IPS-18c (cell line): ENCODE measurements around the gene HTR1B.
A peak's percentile ranks its signal among the peaks of the same experiment; 100 is the strongest.

ENCODE experiments used
- H3K4me3 ChIP-seq: 2 replicates; pipeline ENCODE4 v1.7.0; 2013; ENCODE audit warnings: low read depth, mild to moderate bottlenecking, low read length, moderate library complexity; ENCODE audit not compliant: insufficient read depth
- H3K9me3 ChIP-seq: one replicate; pipeline ENCODE4 v1.6.1; 2013; ENCODE audit warnings: mild to moderate bottlenecking, low read length, moderate library complexity; ENCODE audit not compliant: control insufficient read depth, insufficient read depth

Gene HTR1B, protein sequence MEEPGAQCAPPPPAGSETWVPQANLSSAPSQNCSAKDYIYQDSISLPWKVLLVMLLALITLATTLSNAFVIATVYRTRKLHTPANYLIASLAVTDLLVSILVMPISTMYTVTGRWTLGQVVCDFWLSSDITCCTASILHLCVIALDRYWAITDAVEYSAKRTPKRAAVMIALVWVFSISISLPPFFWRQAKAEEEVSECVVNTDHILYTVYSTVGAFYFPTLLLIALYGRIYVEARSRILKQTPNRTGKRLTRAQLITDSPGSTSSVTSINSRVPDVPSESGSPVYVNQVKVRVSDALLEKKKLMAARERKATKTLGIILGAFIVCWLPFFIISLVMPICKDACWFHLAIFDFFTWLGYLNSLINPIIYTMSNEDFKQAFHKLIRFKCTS

DNA sequence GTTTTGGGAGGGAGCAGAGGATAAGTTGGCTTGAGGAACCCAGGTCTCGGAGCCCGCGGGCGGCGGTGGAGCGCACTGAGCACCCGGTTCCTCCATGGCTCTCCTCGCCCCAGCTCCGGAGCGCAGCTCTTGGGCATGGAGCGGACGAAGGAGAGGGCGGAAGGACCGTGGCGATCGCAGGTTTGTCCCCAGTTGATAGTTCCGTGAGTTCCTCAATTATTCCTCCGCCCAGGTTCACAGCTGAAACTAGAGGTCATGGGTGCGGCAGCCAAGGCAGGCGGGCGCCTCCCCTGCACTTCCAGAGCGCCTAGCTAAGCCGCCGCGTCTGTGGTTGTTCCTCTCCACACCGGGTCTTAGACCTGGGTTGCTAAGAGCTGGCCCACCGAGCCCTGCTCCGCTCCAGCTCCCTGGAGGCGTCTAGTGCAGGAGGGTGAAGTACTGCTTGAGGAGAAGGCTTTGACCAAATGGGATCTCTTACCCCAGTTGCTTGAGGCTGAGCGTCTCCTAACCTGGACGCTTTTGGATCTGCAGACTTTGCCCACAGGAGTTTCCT, at the start of gene HTR1B:
Gene HTR1B, minus strand, starts transcription at position 184 of the 553 bp plus-strand sequence. Its CDS starts 88 bp downstream, at position 96.
- no peaks in the 10 kb centered on the region for H3K9me3 ChIP-seq
- H3K4me3 ChIP-seq, result peak within 1 kb of the TSS; percentile 74

DNA sequence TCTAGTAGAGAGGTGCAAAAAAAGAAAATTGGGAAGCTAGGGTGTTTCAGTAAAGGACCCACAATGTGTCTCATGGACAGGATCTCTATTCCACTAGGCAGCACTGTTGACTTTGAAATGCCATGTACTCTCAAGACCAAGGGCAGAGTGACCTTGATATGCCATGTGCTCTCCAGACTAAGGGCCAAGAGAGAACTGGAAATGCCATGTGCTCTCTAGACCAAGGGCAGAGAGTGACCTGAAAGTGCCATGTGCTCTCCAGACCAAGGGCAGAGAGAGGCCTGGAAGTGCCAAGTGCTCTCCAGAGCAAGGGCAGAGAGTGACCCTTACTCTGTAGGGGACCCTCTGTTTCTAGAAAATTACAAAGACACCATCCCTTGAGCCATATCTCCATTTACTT, 49.3 kb upstream of the HTR1B start:
- Histone ChIP-seq H3K4me3 (no peak overlapping the region), H3K9me3 (peaks cover 4% of the 10 kb centered on the region)

DNA sequence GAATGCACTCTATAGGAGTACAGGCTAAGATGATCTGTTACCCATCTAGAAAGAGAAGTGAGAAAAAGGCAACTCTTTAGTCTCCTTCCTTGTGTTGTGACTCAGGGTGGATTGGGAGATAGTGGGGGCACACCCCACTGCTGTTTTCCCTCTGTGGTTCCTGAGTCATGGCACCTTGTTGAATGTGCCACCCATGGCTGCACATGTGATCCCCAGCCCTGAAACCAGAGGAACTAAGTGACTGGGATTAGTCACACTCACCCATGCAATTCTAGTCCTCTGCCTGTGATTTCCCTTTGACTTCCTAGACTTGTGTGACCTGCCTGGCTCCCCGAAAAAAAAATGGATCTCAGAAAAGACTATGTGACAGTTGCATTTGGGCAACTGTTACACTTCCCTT, 48.6 kb upstream of the HTR1B start:
- Histone ChIP-seq H3K9me3 (peaks cover 4% of the 10 kb centered on the region), H3K4me3 (no peak overlapping the region)

DNA sequence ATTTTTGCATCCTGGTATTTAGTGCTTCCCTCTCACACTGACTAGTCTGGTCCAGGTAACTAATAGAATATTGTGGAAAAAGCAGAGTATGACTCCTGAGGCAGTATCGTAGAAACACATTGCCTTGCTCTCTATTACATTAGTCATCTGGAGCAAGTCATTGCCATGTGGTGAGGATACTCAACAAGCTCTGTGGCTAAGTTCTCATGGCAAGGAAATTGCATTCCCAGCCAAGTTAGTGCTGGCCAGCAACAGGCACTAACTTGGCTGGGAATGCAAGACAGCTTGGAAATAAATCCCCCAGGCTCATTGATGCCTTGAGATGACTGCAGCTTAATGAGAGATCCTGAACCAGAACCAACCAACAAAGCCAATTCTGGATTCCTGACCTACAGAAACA, 39.7 kb upstream of the HTR1B start:
- Histone ChIP-seq H3K9me3 (no peaks in the 10 kb centered on the region), H3K4me3 (no peak overlapping the region)

DNA sequence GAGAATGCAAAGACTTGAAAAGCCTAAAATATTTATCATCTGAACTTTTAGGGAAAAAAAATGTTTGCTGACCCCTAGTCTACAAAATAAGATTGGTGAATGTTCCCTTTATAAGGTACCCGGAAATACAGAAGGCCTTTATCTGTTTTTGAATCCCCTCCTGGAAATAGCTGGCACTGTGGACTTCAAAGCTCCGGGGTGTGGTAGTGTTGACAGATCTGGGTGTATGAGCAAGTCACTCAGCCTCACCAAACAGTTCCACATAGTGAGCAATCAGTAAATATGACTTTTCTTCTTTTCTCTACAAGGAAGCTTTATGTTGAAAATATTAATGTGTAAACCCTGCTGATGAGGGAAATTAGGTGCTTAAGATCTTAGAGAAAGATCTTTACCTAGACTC, 29.2 kb upstream of the HTR1B start:
- Histone ChIP-seq H3K9me3 (no peaks in the 10 kb centered on the region), H3K4me3 (no peak overlapping the region)

DNA sequence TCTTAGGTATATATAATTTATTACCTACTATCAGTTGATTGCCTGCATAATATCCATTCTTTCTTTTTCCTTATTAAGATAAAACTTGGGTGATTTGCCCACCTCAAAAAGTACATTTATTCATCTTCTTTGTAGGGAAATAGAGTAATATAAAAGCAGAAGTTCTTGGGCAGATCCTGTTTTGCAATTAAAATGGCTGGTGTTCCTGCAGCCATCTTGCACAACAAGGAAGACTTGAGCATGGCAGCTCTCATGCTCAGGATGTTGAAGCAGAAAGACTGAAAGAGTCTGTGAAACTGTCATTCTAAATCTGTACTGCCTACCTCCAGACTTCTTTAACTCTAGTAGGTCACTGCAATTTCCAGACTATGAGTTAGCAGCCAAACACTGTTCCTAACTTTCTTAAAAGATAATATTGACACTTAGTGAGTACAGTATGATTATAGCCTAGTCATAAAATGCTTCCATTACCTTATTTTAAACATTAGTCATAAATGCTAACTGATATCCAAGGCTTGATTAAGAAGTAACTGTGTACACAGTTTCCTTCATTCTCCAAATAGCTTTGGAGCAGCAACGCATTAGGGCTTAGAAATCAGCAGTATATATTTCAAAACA, 24.6 kb upstream of the HTR1B start:
- H3K4me3 ChIP-seq, result no peak overlapping the region
- H3K9me3 ChIP-seq, result no peaks in the 10 kb centered on the region

DNA sequence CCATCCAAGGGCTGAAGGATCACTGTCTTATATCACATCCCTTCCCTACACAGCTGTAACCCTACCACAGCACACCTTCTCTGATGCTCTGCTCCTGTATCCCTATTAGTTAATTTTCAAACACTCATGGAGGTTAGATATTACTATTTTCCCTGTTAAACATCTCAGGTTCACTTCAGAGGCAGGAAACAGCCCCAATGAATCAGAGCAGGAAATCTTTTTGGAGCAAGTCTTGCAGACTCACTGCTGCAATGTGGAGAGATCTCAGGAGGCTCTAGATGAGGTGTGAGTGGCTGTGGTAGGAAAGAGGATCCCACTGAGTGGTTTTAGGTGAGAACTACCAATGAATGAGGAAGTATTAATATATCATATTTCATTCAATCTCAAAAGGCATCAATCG, 19.7 kb upstream of the HTR1B start:
- no peaks in the 10 kb centered on the region for H3K9me3 ChIP-seq
- no peak overlapping the region for H3K4me3 ChIP-seq

DNA sequence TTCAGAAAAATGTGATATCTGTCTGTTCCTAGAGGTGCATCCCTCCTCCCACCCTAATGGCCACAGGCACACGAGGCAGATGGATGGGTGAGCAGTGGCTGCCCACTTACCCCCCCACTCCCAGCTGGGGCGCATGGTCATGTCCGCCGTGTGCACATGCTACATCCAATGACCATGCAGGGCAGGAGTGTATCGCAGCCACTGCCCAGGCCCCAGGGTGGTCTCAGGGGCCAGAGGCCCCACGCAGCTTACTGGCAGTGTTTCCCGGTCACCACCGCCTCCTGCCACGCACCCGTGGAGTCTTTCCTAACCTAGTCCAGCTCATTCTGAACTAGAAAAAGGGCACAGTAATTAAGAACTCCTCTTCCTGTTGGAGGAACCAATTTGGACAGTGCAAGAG, 11.7 kb upstream of the HTR1B start:
- no peak overlapping the region for H3K4me3 ChIP-seq
- no peaks in the 10 kb centered on the region for H3K9me3 ChIP-seq

DNA sequence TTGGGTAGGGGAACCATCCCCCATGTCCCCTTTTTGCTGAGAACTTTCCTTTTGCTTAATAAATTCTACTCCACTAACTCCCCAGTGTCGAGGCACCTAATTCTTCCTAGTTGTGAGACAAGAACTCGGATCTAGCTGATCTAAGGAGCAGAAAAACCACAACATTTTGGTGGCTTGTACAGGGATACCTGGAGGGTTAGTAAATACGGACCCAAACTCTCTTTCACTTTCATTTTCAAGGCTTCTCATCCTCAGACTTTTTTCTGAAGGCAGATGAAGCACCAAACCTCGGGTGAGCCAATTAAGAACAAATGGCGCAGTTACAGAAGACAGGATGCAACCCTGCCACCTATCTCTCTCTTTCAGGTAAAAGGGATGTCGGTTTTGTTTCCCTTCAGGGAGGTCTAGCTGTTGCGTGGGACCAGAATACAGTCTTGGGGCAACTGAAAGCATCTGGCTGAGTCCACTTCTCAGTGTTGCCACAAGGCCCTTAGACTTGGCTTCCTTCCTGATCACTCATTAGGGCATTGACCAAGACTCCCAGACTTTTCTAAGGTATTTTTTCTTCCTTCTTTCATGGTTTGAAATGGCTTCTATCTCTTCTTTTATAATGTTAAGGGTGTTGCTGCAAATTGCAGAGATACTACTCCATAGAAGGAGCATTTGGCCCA, 11.1 kb upstream of the HTR1B start:
- no peaks in the 10 kb centered on the region for H3K9me3 ChIP-seq
- H3K4me3 ChIP-seq, result no peak overlapping the region

DNA sequence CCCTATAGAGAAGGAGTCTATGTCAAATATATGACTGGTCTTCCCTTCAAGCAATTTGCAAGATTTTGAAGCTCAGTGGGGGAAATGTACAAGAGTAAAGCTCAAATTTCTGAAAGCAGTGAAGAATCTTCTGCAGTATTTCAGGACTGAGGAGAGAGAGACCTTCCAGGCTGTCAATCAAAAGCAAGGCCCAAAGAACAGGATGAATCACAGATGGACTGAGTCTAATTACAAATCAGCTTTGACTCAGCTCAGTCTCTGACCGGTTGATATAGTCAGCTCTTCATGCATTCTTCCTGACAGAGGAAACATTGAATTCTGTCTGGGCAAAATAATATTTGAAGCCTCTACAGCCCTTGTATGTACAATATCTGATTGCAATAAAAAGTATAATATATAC, 7.7 kb upstream of the HTR1B start:
- Histone ChIP-seq H3K4me3 (no peak overlapping the region), H3K9me3 (no peaks in the 10 kb centered on the region)

DNA sequence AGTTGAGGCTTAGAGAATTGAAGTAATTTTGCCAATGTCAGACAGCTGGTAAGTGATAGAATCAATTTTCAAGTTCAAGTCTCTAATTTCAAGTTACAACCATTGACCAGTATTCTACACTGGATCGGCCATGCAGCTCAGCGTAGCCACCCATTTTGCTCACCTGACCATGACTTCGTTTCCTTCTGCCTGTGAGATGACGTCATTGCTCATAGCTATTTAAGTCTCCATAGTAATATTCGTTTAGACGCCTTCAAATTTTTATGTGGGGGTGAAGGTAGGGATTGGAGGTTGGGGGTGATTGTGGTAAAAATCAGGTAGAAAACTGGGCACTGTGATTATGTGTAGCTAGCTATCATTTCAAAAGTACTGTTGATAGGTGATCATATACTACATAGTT, 5.6 kb upstream of the HTR1B start:
- no peak overlapping the region for H3K4me3 ChIP-seq
- H3K9me3 ChIP-seq, result no peaks in the 10 kb centered on the region

DNA sequence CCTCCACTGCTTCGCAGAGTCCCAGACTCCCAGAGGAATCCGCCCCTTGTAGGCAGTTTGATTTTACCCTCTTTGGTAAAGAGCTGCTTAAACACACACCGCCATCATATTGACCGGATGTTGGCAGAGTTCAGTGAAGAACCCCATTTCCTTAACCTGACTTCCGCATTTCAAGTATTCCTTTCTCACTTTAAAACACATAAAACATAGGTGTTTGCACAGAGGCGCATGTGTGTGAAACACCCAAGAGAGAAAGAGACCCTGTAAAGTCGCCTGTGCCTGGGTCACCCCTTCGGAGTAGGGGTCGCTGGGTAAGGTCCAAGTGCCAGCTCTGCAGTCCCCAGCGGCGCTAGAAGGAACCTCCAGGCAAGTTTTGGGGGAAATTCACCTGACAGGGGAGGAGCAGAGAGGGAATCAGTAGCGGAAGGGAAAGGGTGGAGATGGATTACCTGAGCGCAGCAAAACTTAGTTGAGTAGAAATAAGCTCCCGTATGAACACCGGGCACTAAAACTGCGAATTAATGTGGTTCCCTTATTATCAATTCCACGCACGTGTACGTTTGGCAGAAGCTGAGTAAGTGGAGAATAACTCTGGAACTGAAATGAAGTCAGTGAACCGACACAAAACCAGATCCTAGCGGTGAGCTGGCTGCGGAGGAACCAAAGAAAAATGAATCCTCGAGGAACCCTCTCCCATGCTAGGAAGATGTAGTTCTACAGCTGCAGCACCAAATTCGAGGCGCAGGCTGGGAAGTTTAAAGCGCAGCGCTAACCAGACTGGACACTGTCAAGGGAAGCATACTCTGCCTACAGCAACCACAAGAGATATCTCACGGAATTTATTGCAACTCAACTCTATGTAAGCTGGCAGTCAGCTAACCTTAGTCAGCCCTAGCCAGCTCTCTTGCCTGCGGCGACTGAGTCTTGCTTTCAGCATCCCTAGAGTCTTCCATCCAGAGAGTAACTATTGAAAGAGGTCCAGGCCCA, 3.5 kb upstream of the HTR1B start:
- Histone ChIP-seq H3K4me3 (peak overlapping the region; percentile 65), H3K9me3 (no peaks in the 10 kb centered on the region)

DNA sequence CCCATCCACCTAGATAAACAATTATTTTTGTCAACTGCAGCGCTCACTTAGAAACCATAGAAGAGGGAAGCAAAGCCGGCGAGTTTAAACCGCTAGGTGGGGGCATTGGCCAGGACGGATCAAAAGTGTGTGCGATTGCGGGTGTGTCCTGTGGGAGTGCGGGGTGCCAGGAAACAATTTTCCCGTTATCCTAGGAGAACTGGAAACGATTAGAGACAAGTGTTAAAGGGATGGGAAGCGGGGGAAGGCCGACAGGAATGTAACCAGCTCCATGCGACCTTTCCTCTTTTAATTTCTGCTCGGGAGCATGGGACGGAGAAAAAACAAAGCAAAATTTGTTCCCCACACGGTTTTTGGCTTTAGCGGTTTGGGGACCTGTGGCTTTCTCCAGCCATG, 2.8 kb upstream of the HTR1B start:
- Histone ChIP-seq H3K9me3 (no peaks in the 10 kb centered on the region), H3K4me3 (peak overlapping the region; percentile 65)

DNA sequence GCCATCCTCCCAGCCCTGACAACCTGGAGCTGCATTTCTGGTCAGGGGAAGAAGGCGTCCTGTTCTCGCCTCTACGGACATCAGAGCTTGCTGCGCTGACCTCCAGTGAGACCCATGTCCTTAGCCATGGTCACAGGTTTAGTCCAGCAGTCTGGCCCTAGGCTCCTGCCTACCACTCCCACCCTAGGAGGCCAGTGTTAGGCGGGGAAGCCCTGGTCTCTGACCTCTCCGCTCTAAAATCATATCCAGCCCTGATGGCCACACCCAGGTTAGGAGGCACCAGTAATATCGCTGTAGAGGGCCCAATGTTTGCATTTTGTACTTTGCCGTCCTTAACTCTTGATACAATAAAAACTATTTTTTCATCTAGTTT, 1.2 kb upstream of the HTR1B start:
- Histone ChIP-seq H3K4me3 (peak overlapping the region; percentile 74), H3K9me3 (no peaks in the 10 kb centered on the region)

DNA sequence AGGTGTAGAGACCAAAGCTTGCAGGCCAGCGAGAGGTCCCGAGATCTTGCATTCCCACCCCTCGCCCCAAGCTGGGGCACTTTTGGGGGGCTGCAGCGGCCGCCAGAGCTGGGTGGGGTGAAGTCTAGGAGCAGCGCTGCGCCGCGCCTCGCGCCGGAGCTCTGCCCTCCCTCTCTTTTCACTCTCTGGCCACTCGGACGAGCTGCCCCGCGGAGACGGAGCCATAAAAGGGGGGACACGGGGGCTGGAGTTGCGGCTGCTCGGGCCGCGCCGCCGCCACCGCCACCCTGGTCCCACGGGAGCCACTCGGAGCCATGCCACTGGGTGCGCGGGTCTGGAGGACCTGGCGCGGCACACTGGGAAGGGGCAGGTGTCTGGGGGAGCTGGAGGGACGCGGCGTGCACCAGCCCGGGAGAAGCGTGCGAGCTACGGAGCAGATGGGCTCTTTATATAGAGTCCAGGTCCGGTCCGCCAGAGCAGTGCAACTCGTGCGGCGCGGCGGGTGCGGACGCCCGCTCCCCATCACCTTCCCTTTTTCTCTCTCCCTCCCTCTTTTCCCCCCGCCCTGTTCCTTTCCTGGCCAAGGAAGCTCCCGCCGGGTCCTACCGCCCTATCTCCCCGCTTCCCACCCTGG, 687 bp upstream of the HTR1B start:
- H3K4me3 ChIP-seq, result peak overlapping the region; percentile 74
- H3K9me3 ChIP-seq, result no peaks in the 10 kb centered on the region

DNA sequence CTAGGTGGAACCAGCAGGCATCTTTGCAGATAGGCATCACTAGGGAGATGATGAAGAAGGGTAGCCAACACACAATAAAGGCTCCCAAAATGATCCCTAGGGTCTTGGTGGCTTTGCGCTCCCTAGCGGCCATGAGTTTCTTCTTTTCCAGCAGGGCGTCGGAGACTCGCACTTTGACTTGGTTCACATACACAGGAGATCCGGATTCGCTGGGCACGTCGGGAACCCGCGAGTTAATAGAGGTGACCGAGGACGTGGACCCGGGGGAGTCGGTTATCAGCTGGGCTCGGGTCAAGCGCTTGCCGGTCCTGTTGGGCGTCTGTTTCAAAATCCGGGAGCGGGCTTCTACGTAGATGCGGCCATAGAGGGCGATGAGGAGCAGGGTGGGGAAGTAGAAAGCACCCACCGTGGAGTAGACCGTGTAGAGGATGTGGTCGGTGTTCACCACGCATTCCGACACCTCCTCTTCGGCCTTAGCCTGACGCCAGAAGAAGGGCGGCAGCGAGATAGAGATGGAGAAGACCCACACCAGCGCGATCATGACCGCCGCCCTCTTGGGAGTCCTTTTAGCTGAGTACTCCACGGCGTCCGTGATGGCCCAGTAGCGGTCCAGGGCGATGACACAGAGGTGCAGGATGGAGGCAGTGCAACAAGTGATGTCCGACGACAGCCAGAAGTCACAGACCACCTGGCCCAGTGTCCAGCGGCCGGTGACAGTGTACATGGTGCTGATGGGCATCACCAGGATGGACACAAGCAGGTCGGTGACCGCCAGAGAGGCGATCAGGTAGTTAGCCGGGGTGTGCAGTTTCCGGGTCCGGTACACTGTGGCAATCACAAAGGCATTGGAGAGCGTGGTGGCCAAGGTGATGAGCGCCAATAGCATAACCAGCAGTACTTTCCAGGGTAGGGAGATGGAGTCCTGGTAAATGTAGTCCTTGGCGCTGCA, 658 bp downstream of the HTR1B start:
- H3K4me3 ChIP-seq, result peak overlapping the region; percentile 74

More for the DNA sequence above, 658 bp downstream of the HTR1B start:
- no peaks in the 10 kb centered on the region for H3K9me3 ChIP-seq
